Measurements from ENCODE around the gene CLCN6.

DNA sequence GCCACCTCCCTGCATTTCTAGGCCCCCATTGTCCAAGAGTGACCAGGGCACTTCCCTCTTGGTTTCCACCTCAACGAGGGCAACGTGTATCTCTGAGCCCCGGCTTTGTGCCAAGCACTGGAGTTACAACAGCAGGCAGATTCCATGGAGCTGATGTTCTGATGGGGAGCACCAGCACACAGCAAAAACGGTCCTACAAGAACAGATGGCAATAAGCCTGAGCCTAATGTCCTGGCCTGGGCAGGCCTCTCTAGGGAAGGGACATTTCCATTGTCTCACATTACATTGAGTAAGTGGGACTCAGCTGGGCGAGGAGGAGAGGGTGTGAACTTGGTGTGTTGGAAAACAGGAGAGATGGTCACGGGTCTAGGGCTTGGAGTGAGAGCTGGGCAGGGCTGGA lies 79.9 kb downstream of the CLCN6 start:
- no peak for TF ChIP-seq CTCF (conservative IDR thresholded peaks at IDR 0.05 in 1 of 2, IDR thresholded peaks at IDR 0.05 in 1 of 2; ENCODE audit: extremely low read depth in 1 of 2, insufficient read depth in 1 of 2, low read depth in 1 of 2, low read length in 2 of 2)
- TF ChIP-seq EZH2 (IDR thresholded peaks at IDR 0.05; ENCODE audit: borderline replicate concordance, low read length), result no peak
